Thyroid gland (tissue), 4 donors: ENCODE results near the gene CDC42BPG.

Experiments used
- POLR2A ChIP-seq, 2 donors: fragments of 450-650 bp; IDR thresholded peaks; one replicate each; pipeline ENCODE4 v1.6.1; 2017; ENCODE audit warnings: antibody characterized with exemption in 2 of 2, mild to moderate bottlenecking in 2 of 2, moderate library complexity in 1 of 2
- TF ChIP-seq, protein P1 (sequence below), 6 experiments: fragments of 200-600 bp in 3 of 6; fragments of 450-650 bp in 3 of 6; sonication (generic) in 3 of 6; IDR thresholded peaks; one replicate each; pipeline ENCODE4 v1.5.1; 2016 to 2019; ENCODE audit warnings: antibody characterized with exemption in 6 of 6, mild to moderate bottlenecking in 2 of 6, inconsistent platforms in 1 of 6, moderate library complexity in 1 of 6

DNA sequence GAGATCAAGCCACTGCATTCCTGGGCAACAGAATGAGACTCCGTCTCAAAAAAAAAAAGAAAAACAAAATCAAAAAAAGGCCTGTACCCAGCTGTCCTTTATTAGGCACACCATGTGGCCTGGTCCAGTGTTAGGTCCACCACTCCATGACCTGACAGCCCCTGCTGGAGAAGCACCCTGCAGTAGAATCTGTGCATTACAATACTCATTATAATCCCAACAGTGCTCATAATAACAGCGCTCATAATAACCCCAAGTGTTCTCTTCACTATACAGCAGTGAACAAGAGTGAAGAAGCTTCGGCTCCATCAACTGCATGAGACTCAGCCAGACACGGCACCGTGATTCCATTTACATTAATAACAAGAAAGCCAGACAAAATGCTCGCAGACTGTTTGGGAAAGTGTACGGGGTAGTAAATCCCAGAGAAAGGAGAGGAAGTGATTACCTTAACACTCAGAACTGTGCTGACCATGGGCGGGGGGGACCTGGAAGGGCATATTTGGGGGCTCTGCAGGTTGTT lies 42.8 kb upstream of the CDC42BPG start:
- TF ChIP-seq, protein P1, sequence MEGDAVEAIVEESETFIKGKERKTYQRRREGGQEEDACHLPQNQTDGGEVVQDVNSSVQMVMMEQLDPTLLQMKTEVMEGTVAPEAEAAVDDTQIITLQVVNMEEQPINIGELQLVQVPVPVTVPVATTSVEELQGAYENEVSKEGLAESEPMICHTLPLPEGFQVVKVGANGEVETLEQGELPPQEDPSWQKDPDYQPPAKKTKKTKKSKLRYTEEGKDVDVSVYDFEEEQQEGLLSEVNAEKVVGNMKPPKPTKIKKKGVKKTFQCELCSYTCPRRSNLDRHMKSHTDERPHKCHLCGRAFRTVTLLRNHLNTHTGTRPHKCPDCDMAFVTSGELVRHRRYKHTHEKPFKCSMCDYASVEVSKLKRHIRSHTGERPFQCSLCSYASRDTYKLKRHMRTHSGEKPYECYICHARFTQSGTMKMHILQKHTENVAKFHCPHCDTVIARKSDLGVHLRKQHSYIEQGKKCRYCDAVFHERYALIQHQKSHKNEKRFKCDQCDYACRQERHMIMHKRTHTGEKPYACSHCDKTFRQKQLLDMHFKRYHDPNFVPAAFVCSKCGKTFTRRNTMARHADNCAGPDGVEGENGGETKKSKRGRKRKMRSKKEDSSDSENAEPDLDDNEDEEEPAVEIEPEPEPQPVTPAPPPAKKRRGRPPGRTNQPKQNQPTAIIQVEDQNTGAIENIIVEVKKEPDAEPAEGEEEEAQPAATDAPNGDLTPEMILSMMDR (IDR thresholded peaks at IDR 0.05): no peak
- TF ChIP-seq POLR2A (IDR thresholded peaks at IDR 0.05): no peak
